Hepatocyte (in vitro differentiated cells): Measurements from ENCODE around the gene GPX4.

Experiments used
- EZH2 ChIP-seq: fragments of 200-600 bp; sonication (generic); IDR thresholded peaks from 2 replicates; pipeline ENCODE4 v1.6.1; 2016; ENCODE audit warnings: antibody characterized with exemption, mild to moderate bottlenecking, borderline replicate concordance
- EZH2phosphoT487 ChIP-seq: fragments of 200-600 bp; sonication (generic); IDR thresholded peaks from one replicate; pipeline ENCODE4 v1.6.1; 2018; ENCODE audit warnings: antibody characterized with exemption, mild to moderate bottlenecking, low read depth, moderate library complexity; ENCODE audit not compliant: unreplicated experiment, severe bottlenecking
- TF ChIP-seq, protein P1 (sequence below): fragments of 200-600 bp; sonication (generic); IDR thresholded peaks from 2 replicates; pipeline ENCODE4 v1.5.1; 2016; ENCODE audit warnings: antibody characterized with exemption, mild to moderate bottlenecking; ENCODE audit not compliant: poor library complexity

DNA sequence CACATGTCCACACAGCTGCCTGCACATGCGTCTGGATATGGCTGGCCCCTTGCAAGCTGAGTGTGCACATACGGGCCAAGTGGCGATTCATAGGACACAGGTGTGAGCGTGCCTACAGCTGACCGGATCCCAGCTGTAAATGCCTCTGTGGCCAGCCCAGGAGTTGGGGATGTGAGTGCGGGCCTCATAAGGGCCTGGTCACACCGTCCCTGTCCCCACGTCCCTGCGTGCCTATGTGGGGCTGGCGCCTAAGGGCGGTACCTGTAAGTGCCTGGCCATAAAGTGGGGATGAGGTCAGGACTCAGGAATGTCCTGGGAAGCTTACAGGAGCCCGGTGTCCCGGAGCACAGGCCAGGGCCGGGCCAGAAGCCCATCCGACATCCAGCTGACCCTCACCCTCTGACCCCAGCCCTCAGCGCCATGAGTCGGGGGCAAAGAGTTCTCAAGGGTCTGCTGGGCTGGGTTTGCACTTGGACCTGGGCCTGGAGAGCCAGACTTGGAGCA, 38.1 kb upstream of the GPX4 start:
- TF ChIP-seq EZH2 (no peak), EZH2phosphoT487 (no peak)
- TF ChIP-seq, protein P1, sequence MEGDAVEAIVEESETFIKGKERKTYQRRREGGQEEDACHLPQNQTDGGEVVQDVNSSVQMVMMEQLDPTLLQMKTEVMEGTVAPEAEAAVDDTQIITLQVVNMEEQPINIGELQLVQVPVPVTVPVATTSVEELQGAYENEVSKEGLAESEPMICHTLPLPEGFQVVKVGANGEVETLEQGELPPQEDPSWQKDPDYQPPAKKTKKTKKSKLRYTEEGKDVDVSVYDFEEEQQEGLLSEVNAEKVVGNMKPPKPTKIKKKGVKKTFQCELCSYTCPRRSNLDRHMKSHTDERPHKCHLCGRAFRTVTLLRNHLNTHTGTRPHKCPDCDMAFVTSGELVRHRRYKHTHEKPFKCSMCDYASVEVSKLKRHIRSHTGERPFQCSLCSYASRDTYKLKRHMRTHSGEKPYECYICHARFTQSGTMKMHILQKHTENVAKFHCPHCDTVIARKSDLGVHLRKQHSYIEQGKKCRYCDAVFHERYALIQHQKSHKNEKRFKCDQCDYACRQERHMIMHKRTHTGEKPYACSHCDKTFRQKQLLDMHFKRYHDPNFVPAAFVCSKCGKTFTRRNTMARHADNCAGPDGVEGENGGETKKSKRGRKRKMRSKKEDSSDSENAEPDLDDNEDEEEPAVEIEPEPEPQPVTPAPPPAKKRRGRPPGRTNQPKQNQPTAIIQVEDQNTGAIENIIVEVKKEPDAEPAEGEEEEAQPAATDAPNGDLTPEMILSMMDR: no peak
